Loucy (cell line): ENCODE data around the gene GTF2A1.

Experiments
- H2AFZ ChIP-seq: fragments of 200-600 bp; sonication (generic); 2 replicates; pipeline ENCODE4 v1.6.0; 2016; ENCODE audit warnings: antibody characterized with exemption, mild to moderate bottlenecking, low read length, moderate library complexity
- H3F3A ChIP-seq: fragments of 200-600 bp; 2 replicates; pipeline ENCODE4 v1.6.0; 2016; ENCODE audit warnings: antibody characterized with exemption, low read depth, mild to moderate bottlenecking
- H3K27me3 ChIP-seq: fragments of 200-600 bp; sonication (generic); 2 replicates; pipeline ENCODE4 v1.6.1; 2014; ENCODE audit warnings: low read length, mild to moderate bottlenecking; ENCODE audit not compliant: insufficient read depth, poor library complexity, severe bottlenecking
- H3K36me3 ChIP-seq: fragments of 200-600 bp; sonication (generic); 2 replicates; pipeline ENCODE4 v1.6.1; 2016; ENCODE audit warnings: low read length; ENCODE audit not compliant: insufficient read depth
- H3K4me1 ChIP-seq: fragments of 200-600 bp; sonication (generic); 2 replicates; pipeline ENCODE4 v1.5.1; 2014; ENCODE audit warnings: low read length, mild to moderate bottlenecking; ENCODE audit not compliant: insufficient read depth, poor library complexity, severe bottlenecking
- H3K4me2 ChIP-seq: fragments of 200-600 bp; sonication (generic); 2 replicates; pipeline ENCODE4 v1.6.0; 2014; ENCODE audit warnings: antibody characterized with exemption, low read length, low read depth, mild to moderate bottlenecking; ENCODE audit not compliant: poor library complexity, severe bottlenecking
- H3K4me3 ChIP-seq: fragments of 200-600 bp; sonication (generic); 2 replicates; pipeline ENCODE4 v1.5.1; 2014; ENCODE audit warnings: low read length, mild to moderate bottlenecking, mixed read lengths; ENCODE audit not compliant: poor library complexity, severe bottlenecking
- H3K79me2 ChIP-seq: fragments of 200-600 bp; sonication (generic); 2 replicates; pipeline ENCODE4 v1.6.1; 2014; ENCODE audit warnings: low read length; ENCODE audit not compliant: insufficient read depth
- H3K9ac ChIP-seq: fragments of 200-600 bp; sonication (generic); 2 replicates; pipeline ENCODE4 v1.6.0; 2014; ENCODE audit warnings: mild to moderate bottlenecking, low read depth, low read length, moderate library complexity; ENCODE audit not compliant: poor library complexity, severe bottlenecking
- H3K9me2 ChIP-seq: fragments of 200-600 bp; sonication (generic); replicated peaks from 2 replicates; pipeline ENCODE4 v1.6.1; 2016; ENCODE audit warnings: low read depth, low read length, mixed read lengths
- H3K9me3 ChIP-seq: fragments of 200-600 bp; sonication (generic); 2 replicates; pipeline ENCODE4 v1.6.1; 2014; ENCODE audit warnings: mild to moderate bottlenecking, antibody characterized with exemption, low read length, low read depth; ENCODE audit not compliant: insufficient read depth
- H4K20me1 ChIP-seq: fragments of 200-600 bp; sonication (generic); 2 replicates; pipeline ENCODE4 v1.6.0; 2014; ENCODE audit warnings: antibody characterized with exemption, low read length, mild to moderate bottlenecking; ENCODE audit not compliant: insufficient read depth, poor library complexity, severe bottlenecking
- CTCF ChIP-seq: fragments of 200-600 bp; sonication (generic); conservative IDR thresholded peaks from 2 replicates; pipeline ENCODE4 v1.5.1; 2014; ENCODE audit warnings: mild to moderate bottlenecking, antibody characterized with exemption, low read length
- EZH2phosphoT487 ChIP-seq: fragments of 200-600 bp; IDR thresholded peaks from 2 replicates; pipeline ENCODE4 v1.6.1; 2018; ENCODE audit warnings: antibody characterized with exemption, mild to moderate bottlenecking, moderate library complexity, borderline replicate concordance

The GTF2A1 gene

GRCh38 chr14:81211844-81212243 is 8.9 kb downstream of the GTF2A1 start:
- Histone ChIP-seq H3K79me2 (peaks cover 91% of the 10 kb centered on the region), H3K9me2 (no peaks in the 10 kb centered on the region), H2AFZ (no peak overlapping the region), H3K36me3 (peaks cover 38% of the 10 kb centered on the region), H3K4me1 (peaks cover 38% of the 10 kb centered on the region), H3K4me2 (peak overlapping the region; percentile 41), H3K9ac (no peak overlapping the region), H3K27me3 (no peaks in the 10 kb centered on the region), H3K9me3 (no peaks in the 10 kb centered on the region), H4K20me1 (peaks cover 15% of the 10 kb centered on the region), H3K4me3 (no peak overlapping the region), H3F3A (no peaks in the 10 kb centered on the region)
- TF ChIP-seq CTCF: peak; percentile 66
- no peak for TF ChIP-seq EZH2phosphoT487

- no peak overlapping the region for H3K4me2 ChIP-seq
- H3K9ac ChIP-seq: no peak overlapping the region
- no peaks in the 10 kb centered on the region for H3K9me3 ChIP-seq
- TF ChIP-seq CTCF: no peak
- TF ChIP-seq EZH2phosphoT487: no peak
- H3F3A ChIP-seq: no peaks in the 10 kb centered on the region
- peaks cover 92% of the 10 kb centered on the region for H3K79me2 ChIP-seq
- no peaks in the 10 kb centered on the region for H3K9me2 ChIP-seq
- peaks cover 8% of the 10 kb centered on the region for H4K20me1 ChIP-seq
- H2AFZ ChIP-seq: no peak overlapping the region
- H3K27me3 ChIP-seq: no peaks in the 10 kb centered on the region
- no peak overlapping the region for H3K4me3 ChIP-seq
- H3K36me3 ChIP-seq: peaks cover 50% of the 10 kb centered on the region; the same call in 1 of the 2 replicates
- peaks cover 23% of the 10 kb centered on the region for H3K4me1 ChIP-seq
Observed at GRCh38 chr14:81209167-81209836, 11.5 kb downstream of the GTF2A1 start.

GRCh38 chr14:81208489-81208888 is 12.3 kb downstream of the GTF2A1 start:
- H3K27me3 ChIP-seq: no peaks in the 10 kb centered on the region
- H2AFZ ChIP-seq: no peak overlapping the region
- no peaks in the 10 kb centered on the region for H3F3A ChIP-seq
- H3K9me3 ChIP-seq: no peaks in the 10 kb centered on the region
- H3K9ac ChIP-seq: no peak overlapping the region
- H3K36me3 ChIP-seq: peaks cover 55% of the 10 kb centered on the region; the same call in 1 of the 2 replicates
- H4K20me1 ChIP-seq: peaks cover 8% of the 10 kb centered on the region
- H3K4me3 ChIP-seq: no peak overlapping the region
- no peak overlapping the region for H3K4me2 ChIP-seq
- TF ChIP-seq CTCF: no peak
- no peak for TF ChIP-seq EZH2phosphoT487
- H3K79me2 ChIP-seq: peaks cover 92% of the 10 kb centered on the region
- H3K9me2 ChIP-seq: no peaks in the 10 kb centered on the region
- H3K4me1 ChIP-seq: peaks cover 22% of the 10 kb centered on the region
